ENCODE results near the gene TMEM212.

The TMEM212 gene

DNA sequence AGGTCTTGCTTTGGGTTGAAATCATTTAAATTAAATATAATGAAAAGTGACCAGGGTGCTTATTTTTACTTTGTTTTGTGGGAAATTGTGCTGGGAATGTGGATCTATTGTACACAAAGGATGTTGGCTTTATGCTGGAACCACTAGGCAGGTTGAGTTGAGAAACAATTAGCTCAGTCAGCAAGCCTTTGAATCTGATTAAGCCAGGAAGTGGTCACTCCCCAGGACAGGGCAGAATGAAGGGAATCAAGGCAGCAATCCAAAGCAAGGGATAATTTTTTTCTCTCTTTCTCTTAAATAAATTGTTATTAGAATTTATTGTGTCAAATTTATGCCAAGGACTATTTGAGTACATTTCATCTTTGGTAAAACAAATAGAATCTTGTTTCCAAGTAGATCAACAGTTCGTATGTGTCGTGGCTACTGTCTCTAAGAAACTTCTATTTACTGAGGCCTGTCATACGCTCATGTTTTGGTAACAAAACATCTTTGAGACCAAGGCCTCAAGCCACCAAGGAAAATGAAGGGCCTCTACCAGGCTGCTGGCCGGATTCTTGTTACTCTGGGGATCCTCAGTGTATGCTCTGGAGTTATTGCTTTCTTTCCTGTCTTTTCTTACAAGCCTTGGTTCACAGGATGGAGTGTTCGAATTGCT lies at the start of gene TMEM212:
TSS of gene TMEM212 (plus strand) at position 486 of the 655 bp plus-strand sequence. CDS start at position 521, 35 bp downstream.
- DNase-seq, result no peak

DNA sequence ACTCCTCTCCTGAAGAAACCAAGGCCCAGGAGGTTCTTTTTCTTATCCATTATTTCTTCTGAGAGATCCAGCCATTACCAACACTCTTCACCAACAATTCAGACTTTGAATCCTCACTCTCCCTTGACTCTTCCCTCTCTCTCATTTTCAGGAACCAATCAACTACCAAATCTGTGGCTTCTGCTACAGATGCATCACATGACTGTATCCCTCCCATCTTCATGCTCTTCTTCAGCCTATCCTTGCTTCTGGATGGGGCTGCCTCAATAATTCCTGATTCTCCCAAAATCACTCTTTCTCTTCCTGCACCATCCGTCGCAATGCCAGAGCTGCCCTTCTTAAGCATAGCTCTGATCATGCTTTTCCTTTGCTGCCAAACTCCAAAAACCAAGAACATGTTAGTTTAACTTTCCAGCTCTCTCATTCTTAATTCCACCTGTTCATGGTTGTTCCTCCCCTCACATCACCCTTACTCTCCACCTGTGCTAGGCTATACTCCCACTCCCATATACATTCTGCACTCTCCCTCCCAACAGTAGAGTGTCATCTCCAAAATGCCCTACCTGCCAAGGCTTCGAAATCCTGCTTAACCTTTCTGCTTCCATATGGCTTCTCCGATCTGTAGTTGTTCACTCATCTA lies 46.4 kb upstream of the TMEM212 start:
- no peak for DNase-seq

DNA sequence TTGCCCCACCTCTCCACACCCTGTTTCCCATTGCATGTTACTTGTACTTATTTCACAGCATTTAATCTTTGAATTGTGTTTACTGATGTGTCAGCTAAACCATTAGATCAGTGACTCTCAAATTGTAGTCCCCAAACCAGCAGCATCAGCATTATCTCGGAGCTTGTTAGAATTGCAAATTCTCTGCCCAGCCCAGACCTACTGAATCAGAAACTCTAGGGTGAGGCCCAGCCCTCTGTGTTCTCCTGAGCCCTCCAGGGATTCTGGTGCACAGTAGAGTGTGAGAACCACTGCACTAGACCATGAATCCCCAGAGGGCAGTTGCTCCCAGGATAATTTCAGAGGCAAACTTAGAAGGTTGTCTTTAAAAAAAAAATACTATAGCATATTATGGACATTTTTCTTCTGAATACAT lies 45.9 kb upstream of the TMEM212 start:
- DNase-seq, result no peak

DNA sequence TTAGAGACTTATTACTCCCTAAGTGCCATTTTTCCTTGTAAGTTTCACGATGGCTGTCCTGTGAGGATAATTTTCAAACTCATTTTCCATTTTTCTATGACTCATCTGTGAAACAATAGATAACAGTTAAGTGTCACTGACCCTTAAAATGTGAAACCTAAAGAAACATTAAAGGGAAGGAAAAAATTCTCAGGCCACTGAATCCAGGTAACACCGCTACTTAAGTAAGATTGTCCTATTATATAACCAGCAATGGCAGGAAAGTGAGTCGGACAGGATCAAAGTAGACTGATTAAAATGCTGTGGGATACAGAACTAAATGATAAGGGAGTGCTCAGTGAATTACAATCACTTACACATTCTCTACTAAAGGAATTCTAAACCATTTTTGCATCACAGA lies 45.3 kb upstream of the TMEM212 start:
- no peak for DNase-seq

DNA sequence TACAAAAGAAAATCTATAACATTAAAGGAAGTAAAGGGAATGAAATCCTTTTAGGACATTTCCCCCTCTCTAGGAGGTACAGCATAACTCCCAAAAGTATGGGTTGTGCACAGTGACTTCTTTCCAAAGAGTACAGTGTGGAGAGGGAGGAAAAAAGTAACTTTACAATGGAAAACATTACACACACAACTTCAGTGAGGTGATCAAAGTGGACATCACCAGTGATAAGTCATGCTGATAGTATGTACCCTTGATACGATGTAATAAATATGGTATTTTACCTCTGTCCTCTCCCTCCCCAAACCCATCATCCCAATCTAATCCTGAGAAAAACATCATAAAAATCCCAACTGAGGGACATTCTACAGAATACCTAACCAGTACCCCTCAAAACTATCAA lies 43.6 kb upstream of the TMEM212 start:
- DNase-seq, result no peak

DNA sequence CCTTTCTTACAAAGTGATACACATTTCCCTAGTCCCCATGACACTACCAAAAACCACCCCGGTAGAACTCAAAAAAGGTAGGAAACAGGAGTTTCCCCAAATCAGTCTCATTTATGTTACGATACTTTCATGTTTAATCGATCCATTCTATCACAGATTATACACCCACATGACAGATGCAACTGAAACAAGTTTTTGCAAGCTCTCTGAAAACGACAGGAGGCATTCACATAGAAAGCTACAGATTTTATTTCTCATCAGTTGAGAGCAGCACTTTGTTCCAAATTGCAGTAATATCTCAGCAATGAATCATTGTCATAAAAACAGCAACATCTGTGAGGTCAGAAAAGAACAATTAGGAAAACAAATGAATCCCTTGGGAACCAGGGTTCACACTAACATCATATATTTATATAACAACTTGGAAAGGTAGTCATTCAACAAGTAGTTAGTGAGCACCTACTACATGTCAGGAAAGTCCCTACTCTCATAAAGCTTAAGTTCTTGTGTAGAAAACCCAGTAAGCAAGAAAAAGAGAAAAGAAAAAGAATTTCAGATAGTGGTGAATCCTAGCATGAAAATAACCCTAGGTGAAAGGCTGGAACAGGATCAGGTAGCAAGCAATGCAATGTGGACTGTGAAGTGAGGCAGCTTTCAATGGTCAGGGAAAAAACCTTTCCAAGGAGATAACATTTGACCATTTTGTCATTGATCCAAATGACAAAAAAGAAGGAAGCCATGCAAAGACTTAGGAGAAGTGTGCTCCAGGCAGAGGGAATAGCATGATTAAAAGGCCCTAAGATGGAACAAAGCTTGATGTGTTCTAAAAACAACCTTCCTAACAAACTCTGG lies 41.2 kb upstream of the TMEM212 start:
- DNase-seq, result no peak

DNA sequence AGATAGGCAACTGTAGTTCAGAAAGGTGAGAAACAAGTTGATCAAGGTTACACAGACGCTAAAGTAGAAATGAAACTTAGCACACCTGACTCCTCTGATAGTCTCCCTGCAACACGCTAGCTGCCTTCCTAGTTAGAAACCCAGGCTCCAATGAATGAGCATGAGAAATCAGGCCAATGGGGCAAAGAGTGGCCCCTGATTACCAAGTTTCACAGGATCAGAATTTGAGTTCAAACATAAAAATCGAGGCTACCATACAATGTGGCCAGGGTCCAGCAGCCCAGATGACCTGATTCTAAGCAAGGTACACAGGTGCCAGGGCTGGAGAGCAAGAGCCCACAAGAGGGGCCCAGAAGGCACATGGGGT lies 40.6 kb upstream of the TMEM212 start:
- no peak for DNase-seq

DNA sequence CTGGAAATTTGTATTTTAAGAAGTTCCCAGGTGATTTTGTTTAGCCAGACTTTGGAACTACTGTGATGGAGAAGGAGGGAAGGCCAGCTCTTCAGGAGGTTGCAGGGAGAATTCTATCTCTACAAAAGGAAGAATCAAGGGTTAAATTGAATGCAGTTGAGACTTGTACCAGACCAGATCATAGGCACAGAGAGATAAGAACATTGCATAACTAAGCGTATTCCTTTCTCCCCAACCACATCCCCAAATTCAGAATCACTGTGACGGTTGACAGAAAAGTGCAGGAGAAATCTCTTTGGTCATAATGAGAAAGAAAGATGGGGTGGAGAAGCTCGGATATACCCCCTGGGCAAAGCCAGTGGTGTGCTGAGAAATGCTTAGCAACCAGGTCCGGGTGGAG lies 40.1 kb upstream of the TMEM212 start:
- DNase-seq, result peak; percentile 54

DNA sequence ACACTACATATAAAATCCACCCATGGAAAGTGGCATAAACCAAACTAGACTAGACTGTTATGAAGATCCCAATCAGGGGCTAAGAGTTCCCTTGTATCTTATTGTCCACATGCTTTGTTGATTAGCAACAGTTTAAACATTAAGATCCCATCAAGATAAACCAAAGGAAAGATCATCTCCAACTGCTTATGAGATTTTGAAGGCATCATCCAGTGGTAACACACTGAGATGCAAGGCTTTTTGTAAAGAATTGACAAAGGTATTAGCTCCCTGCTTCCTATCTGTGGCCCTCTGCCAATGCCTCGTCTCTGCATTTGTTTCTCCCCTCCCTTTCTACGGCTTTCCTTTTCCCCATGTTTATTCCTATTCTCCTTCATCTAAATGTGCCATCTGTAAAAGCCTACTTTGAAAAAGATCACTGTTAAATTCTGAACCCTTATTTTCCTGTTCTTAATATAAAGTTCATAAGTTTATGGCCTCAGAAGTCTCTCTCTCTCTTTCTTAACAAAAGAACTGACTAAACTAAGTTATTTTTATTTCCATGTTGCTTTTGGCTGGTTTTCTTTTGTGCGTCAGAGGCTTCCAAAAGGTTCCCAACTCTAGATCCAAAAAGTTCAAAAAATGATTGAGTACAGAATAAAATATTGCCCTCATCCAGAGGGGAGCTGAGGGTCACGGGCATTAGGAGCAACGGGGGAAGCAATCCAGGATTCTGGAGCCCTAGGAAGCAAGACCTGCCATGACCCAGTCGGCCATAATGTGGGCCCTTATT lies 38.3 kb upstream of the TMEM212 start:
- peak; percentile 31 for DNase-seq

DNA sequence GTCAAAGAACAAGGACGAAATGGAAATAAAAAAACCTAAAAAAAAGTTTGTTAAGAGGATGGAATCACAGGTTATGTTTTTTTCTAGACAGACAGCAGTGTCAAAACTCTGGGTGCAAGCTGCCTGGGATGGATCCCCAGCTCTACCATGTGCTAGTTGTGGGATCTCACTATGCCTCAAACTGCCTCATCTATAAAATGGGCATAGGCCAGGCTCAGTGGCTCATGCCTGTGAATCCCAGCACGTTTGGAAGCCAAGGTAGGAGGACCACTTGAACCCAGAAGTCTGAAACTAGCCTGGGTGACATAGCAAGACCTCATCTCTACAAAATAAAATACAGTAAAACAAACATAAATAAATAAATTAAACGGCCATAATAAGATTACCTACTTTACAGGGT lies 37.5 kb upstream of the TMEM212 start:
- no peak for DNase-seq

DNA sequence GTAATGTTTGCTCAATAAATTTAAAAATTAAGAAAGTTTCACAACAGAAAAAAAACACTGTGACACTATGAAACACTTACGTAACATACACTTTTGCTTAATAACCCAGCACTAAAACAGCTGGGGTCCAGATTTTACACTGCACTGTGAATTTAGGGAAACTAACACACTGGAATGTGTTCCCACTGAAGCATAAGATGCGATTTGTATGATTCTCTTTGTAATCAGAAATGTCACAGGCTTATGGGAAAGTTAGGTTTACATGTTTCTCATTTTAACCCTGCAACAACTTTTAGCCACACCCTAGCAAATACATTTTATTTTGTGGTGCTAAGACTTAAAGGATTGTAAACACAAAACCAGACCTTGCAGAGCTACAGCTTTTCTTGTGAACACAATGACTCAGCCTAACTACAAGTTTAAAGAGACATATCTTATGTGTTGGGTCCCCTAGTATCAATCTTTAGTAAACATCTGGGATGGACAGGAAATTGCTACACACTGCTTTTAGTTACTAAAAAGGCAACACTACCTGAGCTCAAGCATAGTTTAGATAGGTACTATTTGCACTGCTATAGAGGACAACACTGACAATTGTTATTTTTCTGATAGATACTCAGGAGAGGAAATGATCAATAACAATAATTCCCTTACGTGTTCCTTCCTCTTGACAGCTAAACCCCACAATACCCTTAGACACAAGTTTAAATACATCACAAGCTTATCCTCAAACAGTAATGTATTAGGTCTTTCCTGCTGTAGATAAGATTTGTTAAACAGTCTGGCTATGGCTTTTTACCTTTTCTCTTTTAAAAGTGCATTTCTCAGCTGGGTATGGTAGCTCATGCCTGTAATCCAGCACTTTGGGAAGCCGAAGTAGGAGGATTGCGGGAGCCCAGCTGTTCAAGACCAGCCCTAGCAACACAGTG lies 36.7 kb upstream of the TMEM212 start:
- DNase-seq, result peak; percentile 77

DNA sequence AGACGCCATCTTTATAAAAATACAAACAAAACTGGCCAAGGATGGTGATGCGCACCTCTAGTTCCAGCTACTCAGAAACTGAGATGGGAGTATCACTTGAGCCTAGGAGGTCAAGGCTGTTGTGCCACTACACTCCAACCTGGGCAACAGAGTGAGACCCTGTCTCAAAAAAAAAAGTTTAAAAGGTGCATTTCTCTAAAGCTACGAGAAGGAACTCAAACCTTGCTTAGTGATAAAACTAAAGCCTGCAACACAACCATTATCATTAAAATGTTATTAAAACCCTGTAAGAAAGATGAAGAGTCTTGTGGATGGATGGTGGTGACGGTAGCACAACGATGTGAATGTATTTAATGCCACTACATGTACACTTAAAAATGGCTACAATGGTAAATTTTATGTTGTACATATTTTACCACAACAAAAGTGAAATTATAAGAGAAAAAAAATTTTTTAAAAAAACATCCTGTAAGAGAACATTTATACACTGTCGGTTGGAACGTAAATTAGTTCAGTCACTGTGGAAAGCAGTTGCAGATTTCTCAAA lies 35.9 kb upstream of the TMEM212 start:
- DNase-seq, result no peak

DNA sequence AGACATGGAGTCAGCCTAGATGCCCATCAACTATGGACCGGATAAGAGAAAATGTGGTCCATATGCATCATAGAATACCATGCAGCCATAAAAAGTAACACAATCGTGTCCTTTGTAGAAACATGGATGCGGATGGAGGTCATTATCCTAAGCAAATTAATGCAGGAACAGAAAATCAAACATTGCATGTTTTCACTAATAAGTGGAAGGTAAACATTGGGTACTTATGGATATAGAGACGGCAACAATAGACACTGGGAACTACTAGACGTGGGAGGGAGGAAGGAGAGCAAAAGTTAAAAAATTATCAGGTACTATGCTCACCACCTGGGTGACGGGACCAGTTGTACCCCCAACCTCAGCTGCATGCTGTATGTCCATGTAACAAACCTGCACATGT lies 35.3 kb upstream of the TMEM212 start:
- no peak for DNase-seq

DNA sequence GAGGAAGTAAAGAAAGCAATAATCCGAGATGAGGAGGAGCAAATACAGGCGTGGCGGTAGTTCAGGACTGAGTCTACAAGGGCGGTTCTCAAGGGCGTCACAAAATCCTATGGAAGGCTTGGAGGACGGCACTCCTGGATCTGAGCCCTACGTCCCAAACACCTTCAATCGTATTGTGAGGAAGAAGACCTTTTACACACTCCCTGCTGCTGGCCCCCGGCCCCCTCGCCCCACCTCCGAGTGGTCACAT lies 33.6 kb upstream of the TMEM212 start:
- DNase-seq, result no peak

DNA sequence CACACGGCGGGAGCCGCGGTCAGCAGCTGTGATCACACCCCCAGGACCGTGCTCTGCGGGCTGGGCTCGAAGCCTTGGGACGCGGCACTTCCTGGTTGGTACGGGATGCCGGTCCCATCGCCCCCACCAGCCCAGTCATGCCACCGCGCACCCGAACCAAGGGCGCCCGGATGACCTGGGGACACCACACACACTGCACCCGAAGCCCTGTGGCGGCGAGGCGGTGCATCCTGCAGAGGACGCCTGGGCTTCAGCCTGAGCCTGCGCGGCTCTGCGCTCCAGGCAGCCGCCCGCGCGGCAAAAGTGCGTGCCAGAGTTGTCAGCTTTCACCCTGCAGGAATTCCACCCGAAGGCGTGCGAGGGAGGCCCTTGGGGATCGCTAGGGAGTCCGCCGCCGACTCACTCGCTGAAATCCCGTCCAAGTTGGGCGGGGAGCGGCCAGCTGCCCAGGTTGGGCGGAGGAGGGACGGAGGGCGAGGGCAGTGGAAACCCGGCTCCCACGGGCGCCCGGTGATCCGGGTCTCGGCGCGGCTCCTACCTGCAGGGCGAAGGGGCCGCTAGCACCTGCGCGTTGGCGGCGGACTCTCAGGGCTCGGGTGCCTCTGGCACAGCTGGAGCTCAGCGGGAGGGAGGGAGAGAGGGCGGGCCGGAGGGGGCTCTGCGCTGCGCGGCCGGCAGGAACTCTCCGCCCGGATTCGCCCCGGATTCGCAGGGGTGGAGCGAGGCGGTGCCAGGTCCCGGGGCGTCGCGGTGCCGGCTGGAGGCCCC lies 33.1 kb upstream of the TMEM212 start, which contains the start of gene PLD1:
TSS of gene PLD1 (minus strand) at position 623 of the 768 bp plus-strand sequence. CDS start 72,432 bp downstream, outside the sequence.
- DNase-seq, result peak; percentile 91

DNA sequence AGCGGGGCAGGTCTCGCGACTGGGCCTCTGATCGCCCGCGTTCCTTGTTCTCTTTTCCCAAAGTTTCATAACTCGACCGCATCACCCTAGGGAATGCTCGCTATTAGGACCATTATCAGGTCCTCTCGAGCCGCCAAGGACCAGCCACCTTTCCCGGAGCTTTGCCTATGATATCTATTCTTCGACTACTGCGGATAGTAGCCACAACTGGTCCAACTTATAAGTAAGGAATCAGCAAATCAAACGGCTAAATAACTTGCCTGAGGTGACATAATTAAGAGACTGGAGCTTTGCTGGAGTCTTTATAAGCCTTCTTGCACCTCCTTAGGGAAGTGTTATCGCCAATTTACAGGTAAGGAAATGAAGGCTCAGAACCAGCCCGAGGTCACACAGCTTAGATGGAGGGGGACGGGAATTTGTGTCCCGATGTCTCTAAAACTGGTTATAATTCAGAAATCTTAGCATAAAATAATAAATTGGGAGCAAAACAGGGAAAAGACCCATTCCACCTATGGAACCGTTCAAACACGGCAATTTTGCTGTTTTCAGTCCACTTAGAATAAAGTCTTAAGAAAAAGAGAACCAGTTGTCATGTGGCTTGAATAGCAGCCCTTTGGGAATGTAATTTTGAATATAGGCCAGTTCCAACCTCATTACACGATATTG lies 32.4 kb upstream of the TMEM212 start:
- DNase-seq, result no peak

DNA sequence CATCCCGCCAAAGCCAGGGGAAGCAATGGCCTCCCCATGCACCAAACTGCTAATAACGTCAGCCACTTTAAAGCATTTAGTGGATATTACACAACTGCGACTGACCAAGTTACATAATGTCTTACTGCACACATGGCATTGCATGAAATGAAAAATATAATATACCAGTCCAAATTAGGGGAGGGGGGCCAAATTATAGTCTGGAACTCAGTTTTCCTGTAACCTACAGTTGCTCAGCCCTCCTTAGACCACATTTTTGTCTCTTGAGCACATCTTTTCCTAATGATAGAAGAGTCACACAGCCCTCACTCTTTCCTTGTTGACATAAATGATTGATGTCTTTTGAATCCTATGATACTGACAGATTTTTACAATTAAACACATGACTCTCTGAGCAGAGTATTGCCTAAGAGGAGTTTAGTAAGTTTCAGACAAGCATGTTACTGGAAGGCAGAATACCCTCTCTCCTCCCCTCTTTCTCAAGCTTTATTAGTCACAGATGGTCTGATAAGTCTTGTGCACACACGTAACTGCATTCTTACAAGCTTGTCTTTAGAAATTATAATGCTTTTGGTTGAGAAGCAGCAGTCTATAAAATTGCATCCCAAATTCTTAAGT lies 31.7 kb upstream of the TMEM212 start:
- peak; percentile 92 for DNase-seq

DNA sequence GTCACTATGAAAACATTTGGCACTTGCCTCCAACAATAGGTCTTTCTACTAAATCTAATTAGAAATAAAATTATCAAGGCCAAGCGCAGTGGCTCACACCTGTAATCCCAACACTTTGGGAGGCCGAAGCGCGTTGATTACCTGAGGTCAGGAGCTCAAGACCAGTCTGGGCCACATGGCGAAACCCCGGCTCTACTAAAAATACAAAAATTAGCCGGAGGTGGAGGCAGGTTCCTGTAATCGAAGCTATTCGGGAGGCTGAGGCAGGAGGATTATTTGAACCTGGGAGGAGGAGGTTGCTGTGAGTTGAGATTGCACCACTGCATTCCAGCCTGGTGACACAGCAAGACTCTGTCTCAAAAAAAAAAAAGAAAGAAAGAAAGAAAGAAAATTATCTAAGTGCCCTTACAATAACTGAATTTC lies 31.2 kb upstream of the TMEM212 start:
- DNase-seq, result no peak

DNA sequence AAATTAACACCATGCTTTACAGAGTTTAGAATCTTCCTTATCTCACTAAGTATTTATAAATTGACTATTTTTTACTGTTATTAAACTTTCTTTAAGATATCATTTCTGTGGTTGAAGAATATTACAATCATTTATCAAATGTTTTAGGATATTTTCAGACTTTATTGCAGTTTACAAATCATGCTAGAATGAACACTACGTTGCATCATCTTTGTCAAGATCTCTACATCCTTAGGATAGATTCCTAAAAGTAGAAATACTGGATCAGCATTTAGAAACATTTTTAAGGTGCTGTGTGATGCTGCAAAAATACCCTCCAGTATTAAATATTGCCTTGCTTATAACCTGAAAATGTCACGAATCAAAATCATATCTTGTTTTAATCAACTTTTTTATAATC lies 30.3 kb upstream of the TMEM212 start:
- DNase-seq, result no peak

DNA sequence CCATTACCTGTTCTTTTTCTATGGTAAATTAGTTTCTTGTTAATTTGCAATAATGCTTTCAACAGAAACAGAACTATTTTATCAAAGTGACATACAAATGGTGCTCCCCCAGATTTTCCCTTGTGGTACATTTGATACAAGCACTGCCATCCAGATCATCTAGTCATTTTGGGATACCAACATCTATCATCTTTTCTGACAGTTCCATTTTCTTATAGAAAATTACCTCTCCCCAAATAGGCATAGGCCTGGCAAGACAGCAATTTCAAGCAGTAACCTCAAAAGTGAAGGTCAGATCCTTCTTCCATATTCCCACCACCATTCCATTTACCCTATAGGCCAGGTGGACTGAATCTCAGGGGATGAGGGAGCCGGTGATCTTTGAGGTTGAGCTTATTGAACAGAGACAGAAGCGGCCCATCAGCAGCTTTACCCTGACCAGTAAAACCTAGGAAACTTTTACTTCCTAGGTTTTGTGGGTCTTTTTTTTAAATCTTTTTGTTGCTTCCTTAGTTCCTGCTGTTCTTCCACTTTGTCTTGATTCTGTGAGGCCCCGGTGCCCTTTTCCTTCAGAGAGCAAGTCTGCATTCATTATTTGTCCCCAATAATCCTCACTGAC lies 29.8 kb upstream of the TMEM212 start:
- no peak for DNase-seq
